Activated T-cell treated with anti-CD3 and anti-CD28 coated beads, Interleukin-2, amount 50 U/mL, for 72 hours (primary cell): ENCODE measurements around the gene SLC2A13. TPM values are rescaled to one million over a fixed set of nuclear protein-coding genes. Genes with fewer than 3 reads are reported as not detected.

Experiments used
- ATAC-seq, 2 donors: fragments of 150-1000 bp; cut with Tn5 transposase; replicated peaks in 1 of 2; 2 replicates each; pipeline ENCODE4 v1.10.0; 2021; ENCODE audit warnings: moderate library complexity in 2 of 2, mild to moderate bottlenecking in 1 of 2
- DNase-seq, 2 donors: peaks; one replicate each; pipeline ENCODE4 v3.0.0; 2021 to 2022; ENCODE audit warnings: mixed read lengths in 1 of 2
- H3K27ac Mint-ChIP-seq: one replicate; pipeline ENCODE4 v1.8.0; 2022; ENCODE audit warnings: mild to moderate bottlenecking, moderate library complexity, mixed read lengths
- H3K27me3 Mint-ChIP-seq: one replicate; pipeline ENCODE4 v1.8.0; 2022; ENCODE audit warnings: low read depth, mixed read lengths
- H3K36me3 Mint-ChIP-seq, 2 donors: one replicate each; pipeline ENCODE4 v1.8.0; 2022; ENCODE audit warnings: mixed read lengths in 2 of 2, mild to moderate bottlenecking in 1 of 2; ENCODE audit not compliant: insufficient read depth in 2 of 2
- H3K4me1 Mint-ChIP-seq: one replicate; pipeline ENCODE4 v1.8.0; 2022; ENCODE audit warnings: low read depth, mixed read lengths
- H3K4me3 Mint-ChIP-seq, 2 donors: one replicate each; pipeline ENCODE4 v1.8.0; 2022; ENCODE audit warnings: mild to moderate bottlenecking in 2 of 2, mixed read lengths in 2 of 2, moderate library complexity in 2 of 2
- H3K9me3 Mint-ChIP-seq, 2 donors: one replicate each; pipeline ENCODE4 v1.8.0; 2022; ENCODE audit warnings: mixed read lengths in 2 of 2
- total RNA-seq, 2 donors: library from RNA; stranded (reverse); gene quantifications; one replicate each; pipeline ENCODE4 v1.2.3, GENCODE V29; 2022

Gene SLC2A13
- total RNA-seq, 2 donors from 2014 or later = 3.0 to 5.8 TPM

DNA sequence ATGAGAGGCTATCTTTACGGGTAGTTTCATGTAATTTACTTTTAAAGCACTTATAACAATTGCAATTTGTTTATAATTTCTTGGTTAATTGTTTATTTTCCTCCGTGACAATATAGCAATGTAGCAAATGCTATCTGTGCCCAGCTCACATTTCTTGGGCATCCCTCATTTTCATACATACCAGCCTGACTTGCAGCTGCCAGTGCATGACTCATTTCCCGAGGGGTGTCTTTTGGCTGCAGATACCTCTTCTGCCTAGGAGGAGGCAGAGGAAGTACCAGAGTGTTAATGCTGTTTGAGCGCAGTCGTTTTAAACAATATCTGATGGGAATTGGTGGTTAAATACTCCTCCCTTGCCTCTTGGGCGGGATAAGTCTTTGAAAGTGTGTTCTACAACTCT is 382.1 kb downstream of the SLC2A13 start:
- no peak overlapping the region for H3K4me3 Mint-ChIP-seq
- H3K9me3 Mint-ChIP-seq = peaks cover 4% of the 10 kb centered on the region in 2 donors
- peak in 1 of 2 donors; percentile 60 for ATAC-seq
- no peaks in the 10 kb centered on the region for H3K4me1 Mint-ChIP-seq
- H3K36me3 Mint-ChIP-seq = no peaks in the 10 kb centered on the region
- no peak overlapping the region for H3K27ac Mint-ChIP-seq
- H3K27me3 Mint-ChIP-seq = no peaks in the 10 kb centered on the region
- peak in 1 of 2 donors; percentile 17 for DNase-seq

DNA sequence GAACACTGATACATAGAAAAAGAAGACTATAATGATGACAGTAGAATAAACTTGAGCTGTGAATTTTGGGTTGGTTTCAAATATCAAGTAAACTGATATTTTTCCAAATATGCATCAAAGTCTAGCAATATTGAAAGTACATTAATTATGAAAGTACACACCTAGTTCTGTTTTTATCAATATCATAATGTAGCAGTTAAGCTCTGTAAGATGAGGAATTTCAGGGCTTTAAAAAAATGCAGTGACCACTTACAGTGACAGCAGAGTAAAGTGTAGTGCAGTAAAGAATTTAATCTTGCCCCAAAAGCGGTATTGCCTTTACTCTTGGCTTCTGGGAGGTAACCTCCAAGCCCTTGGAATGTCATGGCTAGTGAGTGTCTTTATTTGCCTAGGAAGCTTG is 383.4 kb downstream of the SLC2A13 start:
- H3K27me3 Mint-ChIP-seq = no peaks in the 10 kb centered on the region
- DNase-seq (no peak), ATAC-seq (peak; percentile 41 to 60)
- H3K4me3 Mint-ChIP-seq = no peak overlapping the region
- no peak overlapping the region for H3K27ac Mint-ChIP-seq
- H3K4me1 Mint-ChIP-seq = no peaks in the 10 kb centered on the region
- no peaks in the 10 kb centered on the region for H3K36me3 Mint-ChIP-seq
- peaks cover 0 to 4% of the 10 kb centered on the region in 2 donors for H3K9me3 Mint-ChIP-seq

DNA sequence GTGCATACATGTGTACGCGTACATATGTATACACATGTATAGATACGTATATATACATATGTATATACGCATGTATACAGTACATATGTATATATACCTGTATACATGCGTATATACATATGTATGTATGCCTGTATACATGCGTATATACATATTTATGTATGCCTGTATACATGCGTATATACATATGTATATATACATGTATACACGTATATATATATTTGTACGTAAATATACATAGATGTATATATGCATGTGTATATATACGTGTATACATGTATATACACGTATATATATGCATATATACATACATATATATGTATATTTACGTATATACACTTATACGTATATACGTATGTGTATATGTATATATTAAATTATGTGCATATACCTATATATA is 392.3 kb downstream of the SLC2A13 start:
- no peak for DNase-seq
- no peak for ATAC-seq
- no peaks in the 10 kb centered on the region for H3K4me1 Mint-ChIP-seq
- no peaks in the 10 kb centered on the region for H3K27me3 Mint-ChIP-seq
- H3K36me3 Mint-ChIP-seq = no peaks in the 10 kb centered on the region
- H3K4me3 Mint-ChIP-seq = no peak overlapping the region
- peaks cover 2% of the 10 kb centered on the region in 2 donors for H3K9me3 Mint-ChIP-seq
- H3K27ac Mint-ChIP-seq = no peak overlapping the region

DNA sequence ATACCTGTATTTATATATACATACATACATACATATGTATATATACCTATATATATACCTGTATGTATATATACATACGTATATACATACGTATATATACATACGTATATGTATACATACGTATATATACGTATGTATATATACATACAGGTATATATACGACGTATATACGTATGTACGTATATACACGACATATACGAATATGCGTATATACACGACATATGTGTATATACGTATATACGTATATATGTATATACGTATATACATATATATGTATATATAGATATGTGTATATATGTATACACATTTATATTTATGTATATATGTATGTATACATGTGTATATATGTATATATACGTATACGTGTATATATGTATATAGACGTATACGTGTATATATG is 393.5 kb downstream of the SLC2A13 start:
- no peaks in the 10 kb centered on the region for H3K27me3 Mint-ChIP-seq
- peaks cover 2% of the 10 kb centered on the region in 2 donors for H3K9me3 Mint-ChIP-seq
- no peak overlapping the region for H3K4me3 Mint-ChIP-seq
- no peak for DNase-seq
- ATAC-seq = no peak
- no peaks in the 10 kb centered on the region for H3K36me3 Mint-ChIP-seq
- H3K4me1 Mint-ChIP-seq = no peaks in the 10 kb centered on the region
- no peak overlapping the region for H3K27ac Mint-ChIP-seq

Other genes with a start within 250 kb of the SLC2A13 start
- not detected for gene LRRK2, start 118.9 kb upstream of the SLC2A13 start, total RNA-seq